NCI-H1105 (cell line): ENCODE results near the gene TP53BP1.
"Not testable (repeated sequence)": the region's sequence is repeated elsewhere in the genome, so short reads cannot be mapped to it uniquely, and the experiment has no call there.

ENCODE experiments used
- DNase-seq: peaks from one replicate; lab custom pipeline; 2025; lab: John Stamatoyannopoulos, UW

TP53BP1 gene

DNA sequence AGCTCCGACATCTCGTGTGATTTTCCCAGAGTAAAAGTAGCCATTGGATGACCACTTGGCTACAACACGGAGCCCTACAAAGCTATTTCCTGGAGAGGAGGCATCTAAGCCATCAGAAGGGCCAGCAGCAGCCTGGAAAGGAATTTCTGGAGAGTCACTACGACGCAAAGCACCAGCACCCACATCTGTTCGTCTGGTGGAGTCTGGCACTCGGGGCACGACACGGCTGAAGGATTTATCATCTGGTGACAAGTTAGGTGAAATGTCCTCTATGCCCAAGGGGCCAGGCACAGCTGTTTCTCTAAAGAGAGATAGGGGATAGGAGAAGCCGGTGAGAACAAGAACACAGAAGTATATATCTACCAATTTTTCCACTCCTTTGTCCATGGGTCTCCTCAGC is 72.5 kb downstream of the TP53BP1 start:
- no peak for DNase-seq

DNA sequence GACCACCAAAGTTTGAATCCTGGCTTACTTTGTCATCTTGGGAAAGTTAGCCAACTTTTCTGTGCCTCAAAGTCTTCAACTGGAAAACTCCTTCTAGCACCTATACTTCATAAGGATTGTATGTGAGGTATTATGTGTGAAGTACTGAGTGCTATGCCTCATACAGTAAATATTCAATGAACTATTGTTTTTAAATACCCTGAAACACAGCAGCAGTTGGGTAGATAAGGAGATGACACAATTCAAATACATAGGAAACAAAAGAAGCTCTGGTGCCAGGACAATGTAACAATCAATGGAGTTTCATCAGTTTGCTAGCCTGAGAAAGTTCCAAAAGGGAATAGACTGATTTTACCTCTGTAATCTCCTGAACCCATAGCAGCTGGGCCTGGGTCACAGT is 78.8 kb downstream of the TP53BP1 start:
- DNase-seq = no peak

DNA sequence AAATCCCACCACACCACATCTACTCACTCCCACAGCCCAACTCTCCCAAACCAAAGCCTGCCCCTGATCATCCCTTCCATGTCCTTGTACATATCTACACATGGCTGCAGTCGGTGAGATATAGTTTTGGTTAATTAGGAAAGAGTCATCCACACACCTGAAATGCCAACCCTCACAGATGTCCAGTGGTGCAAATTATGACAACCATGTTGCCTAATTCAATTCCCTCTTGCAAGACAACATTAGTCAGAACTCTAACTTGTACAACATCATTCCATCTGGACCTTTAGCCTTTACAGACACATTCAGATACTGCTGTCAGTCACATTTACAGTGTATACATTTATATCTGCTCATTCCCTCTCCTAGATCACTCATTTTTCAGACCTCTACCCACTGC is 80.9 kb downstream of the TP53BP1 start:
- no peak for DNase-seq

DNA sequence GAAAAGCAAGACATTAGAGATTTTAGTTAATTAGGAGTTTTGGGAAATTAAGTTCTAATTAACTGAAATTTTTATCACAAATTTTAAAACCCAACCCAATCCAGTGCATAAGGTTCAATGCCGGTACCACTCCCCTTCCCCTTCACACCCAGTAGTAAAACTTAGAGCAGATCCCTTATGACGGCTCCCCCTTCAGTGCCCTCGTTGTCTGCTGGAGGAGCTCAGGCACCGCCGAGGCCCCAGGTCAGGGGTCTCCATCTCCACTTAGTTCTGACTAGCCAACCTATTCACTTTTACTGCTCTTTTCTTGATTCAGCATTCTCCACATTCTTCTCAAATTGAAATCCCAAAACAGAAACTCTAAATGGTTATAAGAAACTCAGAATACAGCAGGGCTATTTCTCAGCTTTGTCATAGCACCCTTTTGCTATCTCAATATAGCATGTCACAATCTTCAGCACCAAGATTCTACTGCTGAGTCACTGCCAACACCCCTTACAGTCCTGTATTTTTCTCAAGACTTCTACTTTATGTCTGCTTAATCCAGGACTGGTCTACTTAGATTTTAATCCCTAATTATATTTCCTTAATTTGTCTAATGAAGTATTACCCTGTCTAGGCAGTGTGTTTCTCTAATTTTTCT is 82.3 kb downstream of the TP53BP1 start:
- DNase-seq = no peak

DNA sequence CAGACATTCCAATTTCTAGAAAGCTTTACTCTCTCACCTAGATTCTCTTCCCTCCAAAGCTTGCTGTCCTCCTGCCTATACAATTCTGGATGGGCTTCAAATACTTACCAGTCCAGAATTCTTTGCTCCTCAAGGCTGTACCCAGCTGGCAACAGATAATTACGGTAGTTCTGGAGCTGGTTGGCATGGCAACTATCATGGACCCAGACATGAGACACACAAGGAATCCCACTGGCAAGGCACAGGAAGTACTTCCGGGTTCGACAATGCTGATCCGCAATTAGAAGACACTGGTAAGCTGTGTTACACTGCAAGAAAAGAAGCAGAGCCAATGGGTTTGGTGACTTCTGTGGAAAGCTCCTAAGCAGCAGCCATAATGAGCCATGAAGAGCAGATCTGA is 84.2 kb downstream of the TP53BP1 start:
- no peak for DNase-seq

DNA sequence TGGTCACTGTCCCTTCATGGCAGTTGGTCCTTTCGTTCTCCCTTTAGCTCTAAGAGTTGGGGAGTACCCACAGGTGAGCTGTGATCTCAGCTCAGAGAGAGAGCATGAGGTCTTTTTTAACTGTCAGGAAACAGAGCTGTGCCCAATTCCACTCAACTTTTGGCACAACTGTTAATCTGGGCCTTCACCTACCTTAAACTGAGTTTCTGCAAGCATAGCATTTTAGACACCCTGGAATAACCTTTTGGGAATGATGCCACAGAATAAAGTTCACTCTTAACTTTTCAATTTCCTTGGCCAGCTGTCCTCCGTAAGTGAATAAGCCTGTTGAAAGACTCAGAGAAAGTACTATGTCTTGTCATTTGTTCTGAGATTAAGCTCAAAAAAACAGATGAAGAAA is 86.1 kb downstream of the TP53BP1 start:
- DNase-seq = no peak

DNA sequence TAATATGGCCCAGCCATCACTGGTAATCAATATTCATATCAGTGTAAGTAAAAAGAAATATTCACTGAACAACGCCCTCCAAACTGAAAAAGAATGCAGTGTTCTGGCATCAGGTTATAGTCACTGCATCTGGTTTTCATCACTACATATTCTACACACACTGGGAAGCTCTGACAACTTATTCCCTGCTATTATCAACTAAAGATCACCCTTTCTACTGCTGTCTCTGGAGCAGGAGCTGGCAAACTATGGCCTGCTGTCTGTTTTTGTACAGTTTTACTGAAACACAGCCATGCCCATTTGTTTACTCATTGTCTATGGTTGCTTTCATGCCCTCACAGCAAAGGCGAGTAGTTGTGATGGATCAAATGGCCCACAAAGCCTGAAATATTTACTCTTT is 86.8 kb downstream of the TP53BP1 start:
- DNase-seq = no peak

DNA sequence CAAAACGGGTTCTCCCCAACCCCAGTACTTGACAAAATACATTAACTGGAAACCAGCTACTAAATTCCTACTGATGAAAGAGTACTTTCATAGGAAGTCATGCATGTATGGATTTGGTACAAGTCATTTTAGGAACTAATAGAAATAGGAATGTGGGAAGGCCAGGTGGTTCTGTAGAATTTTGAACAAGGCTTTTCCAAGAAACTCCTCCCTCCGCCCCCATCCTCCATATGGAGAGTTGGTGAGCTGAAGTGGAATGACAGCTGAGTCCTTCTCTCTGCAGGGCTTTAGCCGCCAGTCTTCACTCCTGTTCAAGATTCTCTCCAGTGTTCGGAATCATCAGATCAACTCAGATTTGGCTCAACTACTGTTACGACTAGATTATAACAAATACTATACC is 88.8 kb downstream of the TP53BP1 start:
- no peak for DNase-seq

DNA sequence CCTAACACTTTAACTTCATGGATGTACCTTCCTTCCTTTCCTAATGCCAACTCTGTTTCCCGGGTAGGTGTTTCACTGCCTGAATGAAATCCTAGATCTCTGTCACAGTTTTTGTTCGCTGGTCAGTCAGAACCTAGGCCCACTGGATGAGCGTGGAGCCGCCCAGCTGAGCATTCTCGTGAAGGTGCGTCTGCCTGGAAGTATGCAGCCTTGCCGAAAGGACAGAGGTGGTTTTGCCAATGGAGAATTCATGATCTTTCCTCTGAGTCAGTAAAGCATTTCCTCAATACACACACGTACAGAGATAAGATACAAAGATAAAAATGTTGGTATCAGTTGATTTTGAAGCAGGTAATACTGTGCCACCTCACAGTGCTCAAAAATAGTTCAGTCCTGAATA is 89.3 kb downstream of the TP53BP1 start:
- no peak for DNase-seq

DNA sequence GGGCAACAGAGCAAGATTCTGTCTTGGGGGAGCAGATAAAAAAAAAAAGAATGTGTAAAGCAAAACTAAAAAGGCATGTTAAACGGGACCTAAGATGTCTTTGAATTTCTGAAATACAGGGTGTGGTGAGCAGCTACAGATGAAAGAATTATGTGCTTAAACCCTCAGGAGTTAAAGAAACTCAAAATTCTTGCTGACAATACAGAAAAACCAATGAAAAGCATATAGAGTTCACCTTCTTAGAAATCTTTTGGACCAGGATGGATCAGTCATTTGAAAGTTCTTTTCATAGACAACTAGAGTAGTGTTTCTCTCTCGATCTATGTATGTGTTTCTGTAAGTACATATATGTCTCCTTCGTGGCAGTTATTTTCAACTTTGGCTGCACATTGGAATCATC is 90.7 kb downstream of the TP53BP1 start:
- no peak for DNase-seq

DNA sequence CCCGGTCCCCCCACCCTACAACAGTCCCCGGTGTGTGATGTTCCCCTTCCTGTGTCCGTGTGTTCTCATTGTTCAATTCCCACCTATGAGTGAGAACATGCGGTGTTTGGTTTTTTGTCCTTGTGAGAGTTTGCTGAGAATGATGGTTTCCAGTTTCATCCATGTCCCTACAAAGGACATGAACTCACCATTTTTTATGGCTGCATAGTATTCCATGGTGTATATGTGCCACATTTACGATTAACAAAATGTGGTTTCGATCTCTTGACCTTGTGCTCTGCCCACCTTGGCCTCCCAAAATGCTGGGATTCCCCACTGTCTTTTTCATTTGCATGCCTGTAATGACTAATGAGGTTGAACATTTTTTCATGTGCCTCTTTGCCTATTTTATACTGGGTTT is 99.4 kb downstream of the TP53BP1 start:
- not testable (repeated sequence) for DNase-seq

DNA sequence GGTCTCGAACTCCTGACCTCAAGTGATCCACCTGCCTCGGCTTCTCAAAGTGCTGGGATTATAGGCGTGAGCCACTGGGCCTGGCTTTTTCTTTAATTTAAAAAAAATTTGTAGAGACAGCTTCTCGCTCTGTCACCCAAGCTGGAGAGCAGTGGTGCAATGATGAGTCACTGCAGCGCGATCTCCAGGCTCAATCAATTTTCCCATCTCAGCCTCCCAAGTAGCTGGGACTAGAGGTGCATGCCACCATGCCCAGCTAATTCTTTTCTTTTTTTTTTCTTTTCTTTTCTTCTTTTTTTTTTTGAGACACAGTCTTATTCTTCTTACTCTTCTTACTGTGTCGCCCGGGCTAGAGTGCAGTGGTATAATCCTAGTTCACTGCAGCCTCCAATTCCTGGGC is 102.2 kb downstream of the TP53BP1 start:
- no peak for DNase-seq

DNA sequence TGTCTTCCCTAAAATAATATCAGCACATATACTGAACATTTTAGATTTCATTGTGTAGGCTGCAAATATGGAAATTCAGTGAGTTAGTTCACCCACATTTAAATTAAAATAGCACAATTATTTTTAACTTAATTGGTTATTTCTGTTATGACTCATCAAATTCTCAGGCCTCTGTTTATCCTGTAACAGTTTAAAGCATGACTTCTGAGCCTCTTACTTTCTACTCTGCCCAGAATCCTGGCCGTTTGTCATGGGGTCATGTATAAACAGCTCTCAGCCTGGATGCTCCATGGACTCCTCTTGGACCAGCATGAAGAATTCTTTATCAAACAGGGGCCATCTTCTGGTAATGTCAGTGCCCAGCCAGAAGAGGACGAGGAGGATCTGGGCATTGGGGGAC is 109.9 kb downstream of the TP53BP1 start:
- no peak for DNase-seq

DNA sequence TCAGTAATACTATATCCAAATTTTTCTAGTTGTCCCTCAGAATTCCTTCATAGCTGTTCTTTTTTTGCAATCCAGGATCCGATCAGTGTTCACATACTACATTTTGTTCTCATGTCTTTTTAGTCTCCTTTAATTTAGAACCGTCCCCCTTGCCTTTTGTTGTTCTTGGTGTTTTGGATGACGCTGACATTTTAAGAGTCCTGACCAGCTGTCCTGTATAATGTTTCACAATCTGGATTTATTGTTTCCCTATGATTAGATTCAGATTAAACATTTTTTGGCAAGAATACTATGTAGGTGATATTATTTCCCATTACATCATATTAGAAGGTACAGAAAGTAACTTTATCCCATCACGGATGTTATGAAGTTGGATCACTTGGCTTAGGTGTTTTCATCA is 110.6 kb downstream of the TP53BP1 start:
- DNase-seq = no peak

DNA sequence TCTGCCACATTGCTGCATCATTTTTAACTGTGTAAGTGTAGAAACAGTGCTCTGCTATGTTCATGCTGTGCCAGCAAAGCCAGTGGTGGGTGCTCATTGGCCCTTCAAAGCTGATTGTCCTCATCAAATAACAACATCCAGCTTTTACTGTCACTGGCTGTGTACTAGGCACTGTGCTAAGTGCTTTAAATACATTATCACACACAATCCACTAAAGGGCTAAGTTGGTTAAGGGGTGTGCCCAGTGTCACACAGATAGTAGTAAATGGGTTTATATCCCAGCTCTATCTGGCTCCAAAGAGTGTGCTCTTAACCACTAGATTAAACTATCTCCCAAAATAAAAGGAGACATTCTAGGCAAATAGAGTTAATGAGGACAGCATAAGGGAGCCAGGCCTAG is 114.4 kb downstream of the TP53BP1 start:
- DNase-seq = no peak

DNA sequence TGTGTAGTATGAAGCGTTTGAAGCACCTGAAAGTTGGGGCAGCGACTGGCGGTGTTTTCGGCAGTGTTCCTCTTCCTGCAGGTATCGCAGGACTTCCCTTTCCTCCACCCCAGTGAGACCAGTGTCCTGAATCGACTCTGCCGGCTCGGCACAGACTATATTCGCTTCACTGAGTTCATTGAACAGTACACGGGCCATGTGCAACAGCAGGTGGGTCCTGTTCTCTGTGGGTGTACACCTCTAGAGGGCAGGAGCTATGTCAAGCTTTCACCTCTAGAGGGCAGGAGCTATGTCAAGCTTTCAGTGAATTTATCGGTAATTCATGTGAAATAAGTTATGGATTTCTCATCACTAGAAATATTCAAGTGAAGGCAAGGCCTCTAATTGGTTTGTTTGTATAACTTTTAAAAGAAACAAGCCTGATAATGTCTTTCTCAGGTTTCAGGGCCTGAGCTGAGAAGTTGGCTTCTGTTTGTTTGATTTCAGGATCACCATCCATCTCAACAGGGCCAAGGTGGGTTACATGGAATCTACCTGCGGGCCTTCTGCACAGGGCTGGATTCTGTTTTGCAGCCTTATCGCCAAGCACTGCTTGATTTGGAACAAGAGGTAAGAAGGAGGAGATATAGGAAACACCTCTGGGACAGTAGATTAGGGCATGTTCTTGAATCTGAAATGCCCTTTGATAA is 116.8 kb downstream of the TP53BP1 start:
- no peak for DNase-seq

DNA sequence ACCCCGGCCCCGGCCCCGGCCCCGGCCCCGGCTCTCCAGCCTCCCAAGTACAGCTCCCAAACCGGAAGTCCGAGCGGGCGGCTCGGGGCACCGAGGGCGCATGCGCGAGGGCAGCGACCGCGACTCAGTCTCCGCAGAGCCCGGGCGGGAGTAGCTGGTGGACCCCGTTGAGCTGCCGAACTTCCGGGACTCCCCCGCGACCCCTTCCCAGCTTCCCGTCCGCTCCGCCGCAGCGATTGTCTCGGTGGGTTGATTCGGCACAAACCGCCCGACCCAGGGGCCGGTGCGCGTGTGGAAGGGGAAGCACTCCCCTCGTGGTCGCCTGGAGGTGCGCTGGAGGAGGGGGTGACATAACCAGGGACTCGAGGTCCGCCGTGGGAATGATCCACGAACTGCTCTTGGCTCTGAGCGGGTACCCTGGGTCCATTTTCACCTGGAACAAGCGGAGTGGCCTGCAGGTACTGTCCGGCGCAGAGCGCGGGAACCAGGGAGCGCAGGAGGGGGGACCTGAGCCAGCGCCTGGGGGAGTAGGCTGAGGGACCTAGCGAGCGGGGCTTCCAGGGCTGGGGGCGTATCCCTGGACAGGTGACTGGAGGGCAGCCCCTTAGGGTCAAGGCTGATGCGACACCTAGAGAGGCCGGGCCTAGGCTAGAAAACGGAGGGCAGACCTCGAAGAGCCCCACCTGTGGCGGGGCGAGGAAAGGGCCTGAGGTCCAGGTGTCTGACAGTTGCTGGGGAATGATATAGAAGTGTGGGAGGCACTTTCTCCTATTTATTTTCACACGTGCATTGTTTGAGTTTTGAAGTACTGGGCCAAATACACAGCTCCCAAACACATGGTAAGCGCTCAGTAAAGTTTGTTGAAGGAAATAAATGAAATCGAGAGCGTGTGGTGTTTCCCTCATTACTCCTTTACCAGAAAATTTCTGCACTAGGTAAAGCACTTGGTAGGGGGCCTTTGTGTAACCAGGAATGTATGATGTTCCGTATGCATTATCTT is 121.7 kb downstream of the TP53BP1 start, which contains the start of the genes TUBGCP4 and ZSCAN29:
TUBGCP4 (plus strand) TSS at position 127 of the 1,000 bp plus-strand sequence; CDS start at position 381, 254 bp downstream.
ZSCAN29 (minus strand) TSS at position 69 of the 1,000 bp plus-strand sequence. CDS start 1,130 bp downstream, outside the sequence.
- peak; percentile 74 for DNase-seq

DNA sequence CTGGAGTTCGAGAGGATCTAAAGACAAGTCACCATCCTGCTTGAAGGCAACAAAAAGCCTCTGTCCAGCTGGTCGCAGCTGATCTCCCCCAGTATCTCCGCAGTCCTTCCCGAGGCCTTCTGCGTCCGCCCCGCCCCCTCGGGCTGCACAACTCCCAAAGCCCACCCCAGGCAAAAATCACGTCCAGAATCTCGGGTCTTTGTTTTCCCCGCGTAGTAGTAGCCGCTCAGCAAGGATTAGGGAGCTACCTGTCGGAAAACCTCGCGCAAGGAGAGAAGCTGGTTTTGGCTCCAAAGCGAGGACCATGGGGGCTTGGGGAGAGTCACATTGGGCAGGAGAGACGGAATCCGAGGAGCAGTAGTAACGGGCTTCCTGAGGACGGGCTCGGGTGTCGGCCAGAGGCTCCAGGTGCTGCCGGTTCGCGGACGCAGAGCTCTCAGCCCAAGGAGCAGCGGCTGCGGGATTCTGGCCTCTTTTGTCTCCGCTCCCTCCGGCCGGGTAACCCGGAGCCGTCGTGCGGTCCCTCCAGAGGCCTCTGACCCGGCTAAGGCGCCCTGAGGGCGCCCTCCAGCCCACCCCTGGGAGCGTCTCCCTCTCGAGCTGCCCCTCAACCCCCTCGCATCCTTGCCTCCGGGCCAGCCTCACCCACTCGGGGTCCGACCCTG is 122.5 kb downstream of the TP53BP1 start:
- DNase-seq = no peak

DNA sequence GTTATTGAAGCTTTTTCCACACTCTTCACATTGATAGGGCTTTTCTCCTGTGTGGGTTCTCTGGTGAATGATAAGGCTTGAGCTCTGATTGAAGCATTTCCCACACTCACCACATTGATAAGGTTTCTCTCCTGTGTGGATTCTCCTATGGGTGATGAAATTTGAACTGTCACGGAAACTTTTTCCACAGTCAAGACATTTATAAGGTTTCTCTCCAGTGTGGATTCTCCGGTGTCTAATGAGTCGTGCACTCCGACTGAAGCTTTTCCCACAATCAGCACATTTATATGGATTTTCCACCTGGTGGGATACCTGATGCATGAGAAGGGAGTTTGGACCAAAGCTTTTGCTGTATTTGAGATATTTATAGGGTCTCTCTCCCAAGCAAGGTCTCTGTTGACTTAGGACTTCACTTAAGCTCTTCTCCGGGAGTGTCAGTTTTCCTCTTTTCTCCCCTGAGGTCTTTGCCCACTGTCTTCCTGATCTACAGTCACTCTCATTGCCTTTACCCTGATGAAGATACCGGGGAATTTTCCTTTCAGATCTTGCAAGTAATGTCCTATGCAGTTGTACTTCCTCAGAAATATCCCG is 131.5 kb downstream of the TP53BP1 start:
- DNase-seq = no peak

DNA sequence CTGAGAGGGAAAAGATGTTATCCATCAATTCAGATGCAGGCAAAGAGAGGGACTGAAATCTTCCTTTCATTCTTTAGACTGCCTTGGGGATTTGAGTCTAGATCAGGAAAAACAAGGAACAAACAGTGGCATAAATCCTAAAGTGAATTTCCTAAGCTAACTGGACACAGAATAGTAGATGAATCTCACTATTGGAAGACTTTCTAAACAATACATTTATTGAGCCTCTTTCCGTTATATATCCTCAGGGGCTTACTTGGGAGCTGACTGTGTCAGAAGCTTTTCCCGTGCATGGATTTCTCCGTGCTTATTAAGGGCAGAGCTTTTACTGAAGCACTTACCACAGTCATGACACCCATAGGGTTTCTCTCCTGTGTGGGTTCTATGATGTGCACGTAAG is 132.1 kb downstream of the TP53BP1 start:
- no peak for DNase-seq
